ENCODE results near the gene GIGYF2.

- TF ChIP-seq CTCF (conservative IDR thresholded peaks at IDR 0.05) (no peak), ZFX (IDR thresholded peaks at IDR 0.05) (no peak)
Measured at GRCh38 chr2:232707076-232707475, 9.9 kb downstream of the GIGYF2 start.
